Mucosa of rectum (tissue), 2 donors: ENCODE data around the gene TRIM24.

ENCODE experiments used
- H3K27ac ChIP-seq, 2 donors: one replicate each; pipeline ENCODE4 v1.7.0; 2013; ENCODE audit warnings: inconsistent platforms in 2 of 2, low read depth in 2 of 2, low read length in 2 of 2
- H3K27me3 ChIP-seq, 2 donors: one replicate each; pipeline ENCODE4 v1.7.0; 2013; ENCODE audit warnings: low read length in 2 of 2; ENCODE audit not compliant: control insufficient read depth in 2 of 2, insufficient read depth in 2 of 2
- H3K36me3 ChIP-seq, 2 donors: one replicate each; pipeline ENCODE4 v1.7.0; 2013; ENCODE audit warnings: low read length in 2 of 2; ENCODE audit not compliant: control insufficient read depth in 2 of 2, insufficient read depth in 2 of 2
- H3K4me1 ChIP-seq, 2 donors: one replicate each; pipeline ENCODE4 v1.7.0; 2013; ENCODE audit warnings: low read length in 2 of 2, mild to moderate bottlenecking in 1 of 2; ENCODE audit not compliant: control insufficient read depth in 2 of 2, insufficient read depth in 2 of 2
- H3K4me3 ChIP-seq, 2 donors: one replicate each; pipeline ENCODE4 v1.7.0; 2013; ENCODE audit warnings: low read length in 2 of 2
- H3K9ac ChIP-seq, 2 donors: one replicate each; pipeline ENCODE4 v1.7.0; 2013; ENCODE audit warnings: low read length in 2 of 2, low read depth in 1 of 2, mild to moderate bottlenecking in 1 of 2
- H3K9me3 ChIP-seq, 2 donors: one replicate each; pipeline ENCODE4 v1.7.0; 2013; ENCODE audit warnings: low read length in 2 of 2; ENCODE audit not compliant: control insufficient read depth in 2 of 2
- donor health status: healthy.
- donor health status: Normal muscosa, but diverticular disease.

The TRIM24 gene

GRCh38 chr7:138538518-138538917, 78.5 kb downstream of the TRIM24 start:
- Histone ChIP-seq H3K36me3 (peaks cover 26 to 27% of the 10 kb centered on the region in 2 donors), H3K4me3 (no peak overlapping the region)

GRCh38 chr7:138538997-138539644, 79.1 kb downstream of the TRIM24 start:
- no peak overlapping the region for H3K4me3 ChIP-seq
- H3K36me3 ChIP-seq: peaks cover 26 to 27% of the 10 kb centered on the region in 2 donors
- no peaks in the 10 kb centered on the region for H3K27me3 ChIP-seq
- no peaks in the 10 kb centered on the region for H3K9me3 ChIP-seq
- no peak overlapping the region for H3K27ac ChIP-seq
- H3K4me1 ChIP-seq: no peaks in the 10 kb centered on the region
- H3K9ac ChIP-seq: no peak overlapping the region

More at GRCh38 chr7:138538518-138538917, 78.5 kb downstream of the TRIM24 start:
- no peaks in the 10 kb centered on the region for H3K9me3 ChIP-seq
- no peaks in the 10 kb centered on the region for H3K27me3 ChIP-seq
- no peak overlapping the region for H3K9ac ChIP-seq
- H3K4me1 ChIP-seq: no peaks in the 10 kb centered on the region
- H3K27ac ChIP-seq: no peak overlapping the region

GRCh38 chr7:138542183-138542582, 82.1 kb downstream of the TRIM24 start:
- H3K4me1 ChIP-seq: no peaks in the 10 kb centered on the region
- peaks cover 36 to 39% of the 10 kb centered on the region in 2 donors for H3K36me3 ChIP-seq
- no peak overlapping the region for H3K27ac ChIP-seq
- no peaks in the 10 kb centered on the region for H3K27me3 ChIP-seq
- no peak overlapping the region for H3K4me3 ChIP-seq
- H3K9me3 ChIP-seq: no peaks in the 10 kb centered on the region
- H3K9ac ChIP-seq: no peak overlapping the region

GRCh38 chr7:138543739-138544138, 83.7 kb downstream of the TRIM24 start:
- Histone ChIP-seq H3K36me3 (peaks cover 31 to 36% of the 10 kb centered on the region in 2 donors), H3K27ac (no peak overlapping the region)

GRCh38 chr7:138545123-138545522, 85.1 kb downstream of the TRIM24 start:
- H3K27me3 ChIP-seq: no peaks in the 10 kb centered on the region
- no peak overlapping the region for H3K27ac ChIP-seq
- H3K4me1 ChIP-seq: no peaks in the 10 kb centered on the region
- H3K4me3 ChIP-seq: no peak overlapping the region
- H3K9me3 ChIP-seq: no peaks in the 10 kb centered on the region
- H3K9ac ChIP-seq: no peak overlapping the region
- peaks cover 25 to 26% of the 10 kb centered on the region in 2 donors for H3K36me3 ChIP-seq

More at GRCh38 chr7:138543739-138544138, 83.7 kb downstream of the TRIM24 start:
- no peak overlapping the region for H3K9ac ChIP-seq
- H3K4me3 ChIP-seq: no peak overlapping the region
- no peaks in the 10 kb centered on the region for H3K27me3 ChIP-seq
- no peaks in the 10 kb centered on the region for H3K9me3 ChIP-seq
- no peaks in the 10 kb centered on the region for H3K4me1 ChIP-seq

GRCh38 chr7:138546064-138546619, 86.1 kb downstream of the TRIM24 start:
- no peak overlapping the region for H3K4me3 ChIP-seq
- no peaks in the 10 kb centered on the region for H3K27me3 ChIP-seq
- no peaks in the 10 kb centered on the region for H3K9me3 ChIP-seq
- peaks cover 26 to 27% of the 10 kb centered on the region in 2 donors for H3K36me3 ChIP-seq
- H3K9ac ChIP-seq: no peak overlapping the region
- no peaks in the 10 kb centered on the region for H3K4me1 ChIP-seq
- H3K27ac ChIP-seq: no peak overlapping the region

GRCh38 chr7:138546829-138547228, 86.8 kb downstream of the TRIM24 start:
- H3K9ac ChIP-seq: no peak overlapping the region
- H3K9me3 ChIP-seq: no peaks in the 10 kb centered on the region
- no peak overlapping the region for H3K4me3 ChIP-seq
- no peak overlapping the region for H3K27ac ChIP-seq
- no peaks in the 10 kb centered on the region for H3K27me3 ChIP-seq
- H3K36me3 ChIP-seq: peaks cover 26 to 30% of the 10 kb centered on the region in 2 donors
- H3K4me1 ChIP-seq: no peaks in the 10 kb centered on the region

- Histone ChIP-seq H3K4me3 (no peak overlapping the region), H3K27me3 (no peaks in the 10 kb centered on the region), H3K9me3 (peaks cover 0 to 3% of the 10 kb centered on the region in 2 donors), H3K4me1 (no peaks in the 10 kb centered on the region), H3K36me3 (peaks cover 46% of the 10 kb centered on the region in 2 donors), H3K27ac (no peak overlapping the region), H3K9ac (no peak overlapping the region)
Measured at GRCh38 chr7:138549082-138549481, 89.0 kb downstream of the TRIM24 start.

GRCh38 chr7:138550337-138550736, 90.3 kb downstream of the TRIM24 start:
- H3K4me1 ChIP-seq: no peaks in the 10 kb centered on the region
- peaks cover 5 to 6% of the 10 kb centered on the region in 2 donors for H3K9me3 ChIP-seq
- H3K4me3 ChIP-seq: no peak overlapping the region
- no peaks in the 10 kb centered on the region for H3K27me3 ChIP-seq
- peaks cover 51 to 55% of the 10 kb centered on the region in 2 donors for H3K36me3 ChIP-seq
- no peak overlapping the region for H3K9ac ChIP-seq
- H3K27ac ChIP-seq: no peak overlapping the region

- peaks cover 8 to 9% of the 10 kb centered on the region in 2 donors for H3K9me3 ChIP-seq
- H3K4me1 ChIP-seq: no peaks in the 10 kb centered on the region
- H3K4me3 ChIP-seq: no peak overlapping the region
- H3K9ac ChIP-seq: no peak overlapping the region
- H3K27ac ChIP-seq: no peak overlapping the region
- H3K27me3 ChIP-seq: no peaks in the 10 kb centered on the region
- H3K36me3 ChIP-seq: peaks cover 53 to 56% of the 10 kb centered on the region in 2 donors
Measured at GRCh38 chr7:138551102-138551501, 91.0 kb downstream of the TRIM24 start.
